MM.1S (cell line): ENCODE results near the gene OTOP3.

ENCODE experiments used
- DNase-seq: peaks from one replicate; pipeline ENCODE4 v3.0.0-alpha.2; 2015
- H2AFZ ChIP-seq: fragments of 300-600 bp; sonication (generic); 2 replicates; pipeline ENCODE4 v1.6.0; 2016; ENCODE audit warnings: antibody characterized with exemption, low read length
- H3F3A ChIP-seq: fragments of 300-600 bp; sonication (generic); 2 replicates; pipeline ENCODE4 v1.6.1; 2016; ENCODE audit warnings: mild to moderate bottlenecking, antibody characterized with exemption, low read length, moderate library complexity, mixed read lengths; ENCODE audit not compliant: insufficient read depth
- H3K27ac ChIP-seq: fragments of 300-600 bp; sonication (generic); 2 replicates; pipeline ENCODE4 v1.5.1; 2016; ENCODE audit warnings: mild to moderate bottlenecking, low read length
- H3K27me3 ChIP-seq: fragments of 300-600 bp; sonication (generic); replicated peaks from 2 replicates; pipeline ENCODE4 v1.6.0; 2016; ENCODE audit warnings: low read length; ENCODE audit not compliant: insufficient read depth
- H3K36me3 ChIP-seq: fragments of 300-600 bp; sonication (generic); replicated peaks from 2 replicates; pipeline ENCODE4 v1.6.1; 2016; ENCODE audit warnings: mild to moderate bottlenecking, low read length, mixed read lengths; ENCODE audit not compliant: insufficient read depth
- H3K4me1 ChIP-seq: fragments of 300-600 bp; sonication (generic); 2 replicates; pipeline ENCODE4 v1.6.1; 2016; ENCODE audit warnings: low read length, mixed read lengths
- H3K4me2 ChIP-seq: fragments of 300-600 bp; sonication (generic); 2 replicates; pipeline ENCODE4 v1.6.0; 2016; ENCODE audit warnings: low read depth, low read length
- H3K4me3 ChIP-seq: fragments of 300-600 bp; sonication (generic); 2 replicates; pipeline ENCODE4 v1.5.1; 2016; ENCODE audit warnings: low read length, mixed read lengths
- H3K79me2 ChIP-seq: fragments of 300-600 bp; sonication (generic); 2 replicates; pipeline ENCODE4 v1.6.1; 2016; ENCODE audit warnings: mixed run types, low read length, mixed read lengths
- H3K9ac ChIP-seq: fragments of 300-600 bp; sonication (generic); 2 replicates; pipeline ENCODE4 v1.6.1; 2016; ENCODE audit warnings: low read length, mixed read lengths
- H3K9me2 ChIP-seq: fragments of 300-600 bp; sonication (generic); replicated peaks from 2 replicates; pipeline ENCODE4 v1.6.1; 2016; ENCODE audit warnings: mild to moderate bottlenecking, low read length, mixed read lengths; ENCODE audit not compliant: insufficient read depth
- H3K9me3 ChIP-seq: fragments of 300-600 bp; sonication (generic); replicated peaks from 2 replicates; pipeline ENCODE4 v1.6.1; 2016; ENCODE audit warnings: mild to moderate bottlenecking, low read length, mixed read lengths; ENCODE audit not compliant: insufficient read depth
- H4K20me1 ChIP-seq: fragments of 300-600 bp; sonication (generic); 2 replicates; pipeline ENCODE4 v1.6.1; 2016; ENCODE audit warnings: mild to moderate bottlenecking, low read length, moderate library complexity, mixed read lengths; ENCODE audit not compliant: insufficient read depth
- CTCF ChIP-seq: fragments of 300-600 bp; sonication (generic); IDR thresholded peaks from 2 replicates; pipeline ENCODE4 v1.5.1; 2016; ENCODE audit warnings: antibody characterized with exemption, low read length, mixed read lengths
- EZH2 ChIP-seq: fragments of 300-600 bp; sonication (generic); optimal IDR thresholded peaks from 2 replicates; pipeline ENCODE3; 2017; ENCODE audit warnings: low read depth, mild to moderate bottlenecking, antibody characterized with exemption, low read length, mixed read lengths
- EZH2phosphoT487 ChIP-seq: fragments of 300-600 bp; sonication (generic); IDR thresholded peaks from 2 replicates; pipeline ENCODE4 v1.6.1; 2018; ENCODE audit warnings: antibody characterized with exemption, low read length

The OTOP3 gene

GRCh38 chr17:74938194-74938950, 2.7 kb downstream of the OTOP3 start:
- Histone ChIP-seq H3K4me2 (no peak overlapping the region), H3K79me2 (no peaks in the 10 kb centered on the region), H3K4me3 (no peak overlapping the region), H3K27ac (no peak overlapping the region), H2AFZ (no peak overlapping the region), H3K4me1 (no peaks in the 10 kb centered on the region), H3K36me3 (no peaks in the 10 kb centered on the region), H3K9ac (no peak overlapping the region), H3K27me3 (peaks cover 91% of the 10 kb centered on the region), H4K20me1 (no peaks in the 10 kb centered on the region), H3K9me3 (no peaks in the 10 kb centered on the region), H3F3A (no peaks in the 10 kb centered on the region), H3K9me2 (no peaks in the 10 kb centered on the region)
- TF ChIP-seq EZH2, result no peak
- TF ChIP-seq EZH2phosphoT487, result no peak
- DNase-seq, result no peak

- no peak overlapping the region for H2AFZ ChIP-seq
- no peak overlapping the region for H3K9ac ChIP-seq
- peaks cover 90% of the 10 kb centered on the region for H3K27me3 ChIP-seq
- H3K36me3 ChIP-seq, result no peaks in the 10 kb centered on the region
- H3K4me3 ChIP-seq, result no peak overlapping the region
- no peaks in the 10 kb centered on the region for H3K9me3 ChIP-seq
- H3K27ac ChIP-seq, result no peak overlapping the region
- no peak overlapping the region for H3K4me2 ChIP-seq
- H3F3A ChIP-seq, result no peaks in the 10 kb centered on the region
- H3K4me1 ChIP-seq, result no peaks in the 10 kb centered on the region
- no peak for TF ChIP-seq EZH2phosphoT487
- no peak for TF ChIP-seq CTCF
- TF ChIP-seq EZH2, result no peak
- no peaks in the 10 kb centered on the region for H3K79me2 ChIP-seq
- no peaks in the 10 kb centered on the region for H3K9me2 ChIP-seq
- no peak for DNase-seq
- H4K20me1 ChIP-seq, result no peaks in the 10 kb centered on the region
Measured at GRCh38 chr17:74939534-74939933, 3.8 kb downstream of the OTOP3 start.

- no peak overlapping the region for H2AFZ ChIP-seq
- H4K20me1 ChIP-seq, result no peaks in the 10 kb centered on the region
- peaks cover 7% of the 10 kb centered on the region; the same call in 1 of the 2 replicates for H3K4me1 ChIP-seq
- H3K27me3 ChIP-seq, result peaks cover 84% of the 10 kb centered on the region
- no peak overlapping the region for H3K9ac ChIP-seq
- H3K27ac ChIP-seq, result no peak overlapping the region
- H3K4me2 ChIP-seq, result no peak overlapping the region
- no peaks in the 10 kb centered on the region for H3K79me2 ChIP-seq
- no peaks in the 10 kb centered on the region for H3F3A ChIP-seq
- TF ChIP-seq EZH2, result no peak
- no peak for TF ChIP-seq EZH2phosphoT487
- no peak for TF ChIP-seq CTCF
- no peaks in the 10 kb centered on the region for H3K9me3 ChIP-seq
- H3K4me3 ChIP-seq, result no peak overlapping the region
- DNase-seq, result no peak
- H3K9me2 ChIP-seq, result no peaks in the 10 kb centered on the region
- no peaks in the 10 kb centered on the region for H3K36me3 ChIP-seq
Measured at GRCh38 chr17:74941128-74941725, 5.5 kb downstream of the OTOP3 start.
